Measurements from ENCODE around the gene CDC26.

GRCh38 chr9:113238859-113239232 is 36.5 kb downstream of the CDC26 start:
- no peak for TF ChIP-seq CTCF (IDR thresholded peaks at IDR 0.05)
- no peak for TF ChIP-seq POLR2AphosphoS5 (IDR thresholded peaks at IDR 0.05)
- TF ChIP-seq POLR2A (IDR thresholded peaks at IDR 0.05) = no peak
